ENCODE measurements around the gene RHOBTB1. TPM values are rescaled to one million over a fixed set of nuclear protein-coding genes. Genes with fewer than 3 reads are reported as not detected.

Gene RHOBTB1
- total RNA-seq, 1 donor from 2014 or later = 14.4 TPM

GRCh38 chr10:60878224-60878623 is 65.8 kb downstream of the RHOBTB1 start:
- Mint-ChIP-seq H3K4me1 (ENCODE audit: low read depth, unreplicated experiment) (no peaks in the 10 kb centered on the region), H3K9me3 (ENCODE audit: unreplicated experiment) (no peaks in the 10 kb centered on the region), H3K27me3 (ENCODE audit: unreplicated experiment) (peaks cover 1% of the 10 kb centered on the region), H3K27ac (ENCODE audit: unreplicated experiment) (no peak overlapping the region), H3K36me3 (ENCODE audit: unreplicated experiment) (no peaks in the 10 kb centered on the region), H3K4me3 (ENCODE audit: unreplicated experiment) (no peak overlapping the region)
- TF ChIP-seq CTCF (IDR thresholded peaks at IDR 0.05; ENCODE audit: partially characterized antibody, unreplicated experiment) = no peak
- no peak for DNase-seq

GRCh38 chr10:60877777-60878120 is 66.2 kb downstream of the RHOBTB1 start:
- no peaks in the 10 kb centered on the region for H3K36me3 Mint-ChIP-seq (ENCODE audit: unreplicated experiment)
- TF ChIP-seq CTCF (IDR thresholded peaks at IDR 0.05; ENCODE audit: partially characterized antibody, unreplicated experiment) = no peak
- peaks cover 1% of the 10 kb centered on the region for H3K27me3 Mint-ChIP-seq (ENCODE audit: unreplicated experiment)
- no peak overlapping the region for H3K4me3 Mint-ChIP-seq (ENCODE audit: unreplicated experiment)
- H3K27ac Mint-ChIP-seq (ENCODE audit: unreplicated experiment) = no peak overlapping the region
- no peaks in the 10 kb centered on the region for H3K4me1 Mint-ChIP-seq (ENCODE audit: low read depth, unreplicated experiment)
- peaks cover 1% of the 10 kb centered on the region for H3K9me3 Mint-ChIP-seq (ENCODE audit: unreplicated experiment)
- no peak for DNase-seq

GRCh38 chr10:60877061-60877776 is 66.8 kb downstream of the RHOBTB1 start:
- no peak overlapping the region for H3K4me3 Mint-ChIP-seq (ENCODE audit: unreplicated experiment)
- H3K9me3 Mint-ChIP-seq (ENCODE audit: unreplicated experiment) = peaks cover 2% of the 10 kb centered on the region
- no peak for TF ChIP-seq CTCF (IDR thresholded peaks at IDR 0.05; ENCODE audit: partially characterized antibody, unreplicated experiment)
- H3K27me3 Mint-ChIP-seq (ENCODE audit: unreplicated experiment) = peaks cover 1% of the 10 kb centered on the region
- no peaks in the 10 kb centered on the region for H3K4me1 Mint-ChIP-seq (ENCODE audit: low read depth, unreplicated experiment)
- H3K36me3 Mint-ChIP-seq (ENCODE audit: unreplicated experiment) = no peaks in the 10 kb centered on the region
- DNase-seq = no peak
- no peak overlapping the region for H3K27ac Mint-ChIP-seq (ENCODE audit: unreplicated experiment)

GRCh38 chr10:60873758-60874157 is 70.2 kb downstream of the RHOBTB1 start:
- H3K36me3 Mint-ChIP-seq (ENCODE audit: unreplicated experiment) = no peaks in the 10 kb centered on the region
- H3K27me3 Mint-ChIP-seq (ENCODE audit: unreplicated experiment) = peaks cover 6% of the 10 kb centered on the region
- H3K4me3 Mint-ChIP-seq (ENCODE audit: unreplicated experiment) = no peak overlapping the region

More at GRCh38 chr10:60873758-60874157, 70.2 kb downstream of the RHOBTB1 start:
- DNase-seq = no peak
- H3K9me3 Mint-ChIP-seq (ENCODE audit: unreplicated experiment) = peaks cover 2% of the 10 kb centered on the region
- H3K27ac Mint-ChIP-seq (ENCODE audit: unreplicated experiment) = no peak overlapping the region
- no peaks in the 10 kb centered on the region for H3K4me1 Mint-ChIP-seq (ENCODE audit: low read depth, unreplicated experiment)
- TF ChIP-seq CTCF (IDR thresholded peaks at IDR 0.05; ENCODE audit: partially characterized antibody, unreplicated experiment) = no peak
